Measurements from ENCODE around the gene ABCA2. TPM values are rescaled to one million over a fixed set of nuclear protein-coding genes. Genes with fewer than 3 reads are reported as not detected.

ABCA2 gene
- total RNA-seq, 1 experiment from 2014 or later, result 22.6 TPM

DNA sequence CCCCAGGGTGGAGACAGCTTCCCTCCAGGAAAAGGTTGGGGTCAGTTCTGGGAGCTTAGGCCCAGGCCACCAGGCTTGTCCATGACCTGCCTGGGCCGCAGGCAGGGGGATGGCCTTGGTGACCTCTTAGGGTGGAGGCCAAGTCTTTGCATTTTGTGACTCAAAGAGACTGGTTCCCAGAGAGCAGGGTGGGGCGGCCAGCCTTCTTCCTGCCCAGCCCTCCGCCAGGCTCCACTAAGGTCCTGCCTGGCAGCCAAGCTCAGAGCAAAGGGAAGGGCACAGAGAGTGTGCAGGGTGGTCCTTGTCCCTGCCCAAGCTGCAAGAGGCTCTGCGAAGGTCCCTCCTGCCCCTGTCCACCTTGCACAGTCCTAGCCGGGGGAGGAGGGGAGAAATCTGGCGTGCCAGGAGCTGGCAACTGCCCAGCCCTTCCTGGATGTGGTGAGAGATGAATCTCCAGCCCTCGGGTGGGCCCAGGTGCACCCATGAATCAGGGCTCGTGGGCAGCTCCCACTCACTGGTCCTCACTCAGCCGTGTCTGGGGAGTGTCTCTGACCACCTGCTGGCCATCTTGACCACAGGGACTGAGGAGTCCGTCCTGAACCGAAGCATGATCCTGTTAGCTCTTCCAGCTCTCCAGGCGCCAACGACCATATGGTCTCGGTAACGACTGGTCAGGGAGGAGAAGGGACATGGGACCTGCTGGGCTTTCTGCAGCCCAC, 53.1 kb downstream of the ABCA2 start:
- no peaks in the 10 kb centered on the region for H3K9me3 Mint-ChIP-seq (ENCODE audit: unreplicated experiment)
- ChIA-PET CTCF (interaction anchor here (1.3 kb wide), 1 partner anchor 55 kb away, joined by 3 read pairs; no protein-coding TSS in a partner anchor), POLR2A (interaction anchor here (0.8 kb wide), 1 partner anchor 17 kb away, joined by 4 read pairs; the partner anchor contains the start of gene PAXX)
- H3K4me1 Mint-ChIP-seq (ENCODE audit: low read depth, unreplicated experiment), result no peaks in the 10 kb centered on the region
- Histone ChIP-seq H3K4me1 (no peaks in the 10 kb centered on the region), H3K4me3 (ENCODE audit: low read depth, low read length) (no peak overlapping the region), H3K9me3 (no peaks in the 10 kb centered on the region), H3K27me3 (replicated peaks; ENCODE audit: control insufficient read depth, insufficient read depth, low read length) (no peaks in the 10 kb centered on the region), H3K36me3 (ENCODE audit: control insufficient read depth, insufficient read depth, low read length) (no peaks in the 10 kb centered on the region)
- BruUV-seq (replicated peaks), result no TSS peak
- no peaks in the 10 kb centered on the region for H3K36me3 Mint-ChIP-seq (ENCODE audit: insufficient read depth, unreplicated experiment)
- no peak for DNase-seq
- TF ChIP-seq, protein P1, sequence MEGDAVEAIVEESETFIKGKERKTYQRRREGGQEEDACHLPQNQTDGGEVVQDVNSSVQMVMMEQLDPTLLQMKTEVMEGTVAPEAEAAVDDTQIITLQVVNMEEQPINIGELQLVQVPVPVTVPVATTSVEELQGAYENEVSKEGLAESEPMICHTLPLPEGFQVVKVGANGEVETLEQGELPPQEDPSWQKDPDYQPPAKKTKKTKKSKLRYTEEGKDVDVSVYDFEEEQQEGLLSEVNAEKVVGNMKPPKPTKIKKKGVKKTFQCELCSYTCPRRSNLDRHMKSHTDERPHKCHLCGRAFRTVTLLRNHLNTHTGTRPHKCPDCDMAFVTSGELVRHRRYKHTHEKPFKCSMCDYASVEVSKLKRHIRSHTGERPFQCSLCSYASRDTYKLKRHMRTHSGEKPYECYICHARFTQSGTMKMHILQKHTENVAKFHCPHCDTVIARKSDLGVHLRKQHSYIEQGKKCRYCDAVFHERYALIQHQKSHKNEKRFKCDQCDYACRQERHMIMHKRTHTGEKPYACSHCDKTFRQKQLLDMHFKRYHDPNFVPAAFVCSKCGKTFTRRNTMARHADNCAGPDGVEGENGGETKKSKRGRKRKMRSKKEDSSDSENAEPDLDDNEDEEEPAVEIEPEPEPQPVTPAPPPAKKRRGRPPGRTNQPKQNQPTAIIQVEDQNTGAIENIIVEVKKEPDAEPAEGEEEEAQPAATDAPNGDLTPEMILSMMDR (IDR thresholded peaks at IDR 0.05; ENCODE audit: insufficient read depth in 1 of 2, low read depth in 1 of 2, low read length in 1 of 2, severe bottlenecking in 1 of 2, unreplicated experiment in 1 of 2), result no peak
- H3K27ac Mint-ChIP-seq (ENCODE audit: unreplicated experiment), result no peak overlapping the region
- H3K27me3 Mint-ChIP-seq (ENCODE audit: insufficient read depth, unreplicated experiment), result no peaks in the 10 kb centered on the region
- no peak overlapping the region for H3K4me3 Mint-ChIP-seq (ENCODE audit: unreplicated experiment)
- intact Hi-C loops (cut with micrococcal nuclease; ENCODE audit: unreplicated experiment), result no loop called here

DNA sequence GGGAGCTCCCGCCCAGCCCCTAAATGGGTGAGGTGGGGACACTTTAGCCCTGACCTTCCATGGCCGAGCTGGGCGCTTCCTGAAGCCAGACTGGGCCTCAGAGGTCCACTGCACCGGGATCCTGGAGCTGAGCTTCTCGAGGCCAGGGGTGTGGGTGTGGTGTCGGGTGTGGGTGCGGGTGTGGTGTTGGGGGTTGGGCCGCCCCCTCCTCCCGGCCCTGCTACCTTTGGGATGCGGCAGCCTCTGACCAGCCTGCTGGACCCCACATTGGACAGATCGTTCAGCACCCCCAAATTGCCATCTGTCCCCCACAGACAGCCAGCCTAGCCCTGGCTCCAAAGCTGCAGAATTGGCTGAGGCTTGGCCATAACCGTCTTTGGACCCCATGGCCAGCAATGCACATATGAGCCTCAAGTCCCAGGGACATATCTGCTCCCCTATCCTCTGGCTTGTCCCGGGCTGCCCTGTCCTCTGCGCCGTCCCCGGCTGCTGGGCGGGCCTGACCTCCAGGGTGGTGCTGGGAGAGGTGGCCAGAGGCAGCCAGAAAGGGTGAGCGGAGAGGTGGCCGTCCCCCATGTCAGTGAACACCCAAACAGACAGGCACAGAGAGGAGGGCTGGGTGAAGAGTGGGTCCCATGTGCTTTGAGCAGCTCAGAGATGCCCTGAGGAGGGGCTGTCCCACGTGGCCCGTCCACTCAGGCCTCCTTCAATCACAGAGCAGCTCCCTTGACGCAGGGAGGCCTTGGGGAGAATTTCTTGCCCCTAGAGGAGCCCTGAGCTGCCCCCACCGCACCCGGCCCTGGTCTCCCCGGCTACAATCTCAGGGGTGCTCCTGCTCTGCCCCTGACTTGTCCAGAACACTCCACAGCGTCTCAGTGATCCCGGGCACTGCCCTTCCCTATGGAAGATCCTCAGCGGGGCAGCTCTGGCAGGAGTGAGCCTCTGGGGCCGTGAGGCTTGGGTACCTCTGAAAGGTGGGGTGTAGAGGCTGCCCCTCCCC, 54.1 kb downstream of the ABCA2 start:
- BruUV-seq (replicated peaks), result no TSS peak
- Mint-ChIP-seq H3K27me3 (ENCODE audit: insufficient read depth, unreplicated experiment) (no peaks in the 10 kb centered on the region), H3K4me1 (ENCODE audit: low read depth, unreplicated experiment) (no peaks in the 10 kb centered on the region), H3K9me3 (ENCODE audit: unreplicated experiment) (no peaks in the 10 kb centered on the region), H3K4me3 (ENCODE audit: unreplicated experiment) (no peak overlapping the region), H3K27ac (ENCODE audit: unreplicated experiment) (no peak overlapping the region), H3K36me3 (ENCODE audit: insufficient read depth, unreplicated experiment) (no peaks in the 10 kb centered on the region)
- ChIA-PET CTCF (interaction anchor here (0.6 to 1.3 kb wide), 2 partner anchors 23 to 56 kb away, joined by 3 read pairs; no protein-coding TSS in a partner anchor), POLR2A (no interaction called here)
- no peaks in the 10 kb centered on the region for H3K27me3 ChIP-seq (replicated peaks; ENCODE audit: control insufficient read depth, insufficient read depth, low read length)
- intact Hi-C loops (cut with micrococcal nuclease; ENCODE audit: unreplicated experiment), result no loop called here
- TF ChIP-seq, protein P1 (IDR thresholded peaks at IDR 0.05; ENCODE audit: insufficient read depth in 1 of 2, low read depth in 1 of 2, low read length in 1 of 2, severe bottlenecking in 1 of 2, unreplicated experiment in 1 of 2), result no peak
- H3K4me3 ChIP-seq (ENCODE audit: low read depth, low read length), result no peak overlapping the region
- no peak for DNase-seq
- no peaks in the 10 kb centered on the region for H3K4me1 ChIP-seq
- H3K36me3 ChIP-seq (ENCODE audit: control insufficient read depth, insufficient read depth, low read length), result no peaks in the 10 kb centered on the region
- H3K9me3 ChIP-seq, result no peaks in the 10 kb centered on the region

DNA sequence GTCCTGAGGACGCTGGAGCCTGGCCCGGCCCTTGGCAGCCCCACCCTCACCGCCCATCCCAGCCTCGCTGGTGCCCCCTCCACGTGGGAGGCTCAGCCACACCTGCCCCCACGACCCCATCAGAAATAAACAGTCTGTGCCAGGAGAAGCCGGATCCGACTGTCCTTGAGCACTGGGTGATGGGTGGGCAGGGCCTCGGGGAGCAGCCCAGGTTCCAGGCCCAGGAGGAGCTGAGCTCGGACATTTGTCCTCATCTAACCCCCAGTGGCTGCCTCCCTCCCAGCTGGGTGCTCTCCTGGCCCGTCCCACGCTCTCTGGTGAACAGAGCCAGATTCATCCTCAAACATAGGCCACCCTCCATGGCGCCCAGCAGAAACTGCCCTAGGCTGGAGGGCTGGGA, 55.3 kb downstream of the ABCA2 start:
- POLR2A ChIA-PET, result no interaction called here
- CTCF ChIA-PET, result no interaction called here
- H3K27me3 Mint-ChIP-seq (ENCODE audit: insufficient read depth, unreplicated experiment), result no peaks in the 10 kb centered on the region
- no peaks in the 10 kb centered on the region for H3K4me1 ChIP-seq
- intact Hi-C loops (cut with micrococcal nuclease; ENCODE audit: unreplicated experiment), result no loop called here
- no peaks in the 10 kb centered on the region for H3K9me3 Mint-ChIP-seq (ENCODE audit: unreplicated experiment)
- BruUV-seq (replicated peaks), result no TSS peak
- TF ChIP-seq, protein P1 (IDR thresholded peaks at IDR 0.05; ENCODE audit: insufficient read depth in 1 of 2, low read depth in 1 of 2, low read length in 1 of 2, severe bottlenecking in 1 of 2, unreplicated experiment in 1 of 2), result no peak
- no peak overlapping the region for H3K27ac Mint-ChIP-seq (ENCODE audit: unreplicated experiment)
- no peaks in the 10 kb centered on the region for H3K36me3 Mint-ChIP-seq (ENCODE audit: insufficient read depth, unreplicated experiment)
- DNase-seq, result no peak
- H3K4me3 Mint-ChIP-seq (ENCODE audit: unreplicated experiment), result no peak overlapping the region
- H3K4me1 Mint-ChIP-seq (ENCODE audit: low read depth, unreplicated experiment), result no peaks in the 10 kb centered on the region
- H3K9me3 ChIP-seq, result no peaks in the 10 kb centered on the region
- H3K36me3 ChIP-seq (ENCODE audit: control insufficient read depth, insufficient read depth, low read length), result no peaks in the 10 kb centered on the region
- H3K27me3 ChIP-seq (replicated peaks; ENCODE audit: control insufficient read depth, insufficient read depth, low read length), result no peaks in the 10 kb centered on the region
- no peak overlapping the region for H3K4me3 ChIP-seq (ENCODE audit: low read depth, low read length)

Measured in Caco-2 (cell line).